ENCODE data around the gene BMP2. TPM values are rescaled to one million over a fixed set of nuclear protein-coding genes. Genes with fewer than 3 reads are reported as not detected.

BMP2 gene
- polyA plus RNA-seq, 2 of the 4 experiments (the other 2 are of a cell fraction), result 0.19 to 0.23 TPM

- ChIA-PET POLR2A (no interaction called here), CTCF (interaction anchor here (0.8 to 3.3 kb wide), 7 partner anchors 9 to 1955 kb away, joined by 3 to 21 read pairs (median 15); no protein-coding TSS in a partner anchor)
- 6% methylated on average over 18 of the region's 26 CpGs for WGBS (ENCODE audit: missing lambda C conversion rate)
- Histone ChIP-seq H3K27ac (peak overlapping the region in 1 of 2 experiments; percentile 82; a peak in 4 of 6 replicates), H3K4me3 (peak overlapping the region; percentile 67), H3K4me1 (0 out of 3 replicates have a peak, but pooled peaks cover 6% of the 10 kb centered on the region), H3K9me3 (no peaks in the 10 kb centered on the region), H3K4me2 (peak overlapping the region; percentile 99)
- DNase-seq (ENCODE audit: low read depth in 1 of 2, low spot score in 1 of 2) (no peak), ATAC-seq (no peak), FAIRE-seq (no peak)
- TF ChIP-seq HEYL (CRISPR knock-in tag; IDR thresholded peaks at IDR 0.05) (no peak), FOXS1 (CRISPR knock-in tag; IDR thresholded peaks at IDR 0.05) (no peak), ELK1 (IDR thresholded peaks at IDR 0.05; ENCODE audit: low read depth, low read length) (no peak), RAD21 (conservative IDR thresholded peaks at IDR 0.05 in 1 of 2, IDR thresholded peaks at IDR 0.05 in 1 of 2) (no peak), ZC3H11A (IDR thresholded peaks at IDR 0.05) (no peak), CEBPB (IDR thresholded peaks at IDR 0.05) (no peak), ESRRA (IDR thresholded peaks at IDR 0.05; ENCODE audit: borderline replicate concordance, low read length) (no peak), EHMT2 (IDR thresholded peaks at IDR 0.05; ENCODE audit: low read depth) (no peak), KDM1A (IDR thresholded peaks at IDR 0.05; ENCODE audit: low read depth) (no peak), RARB (CRISPR knock-in tag; IDR thresholded peaks at IDR 0.05) (no peak), MAX (IDR thresholded peaks at IDR 0.05) (no peak), HOXA7 (CRISPR knock-in tag; IDR thresholded peaks at IDR 0.05) (no peak), USF2 (IDR thresholded peaks at IDR 0.05) (no peak), ZNF302 (CRISPR knock-in tag; IDR thresholded peaks at IDR 0.05) (no peak), CBX2 (IDR thresholded peaks at IDR 0.05; ENCODE audit: borderline replicate concordance, low read depth) (no peak), TP53 (CRISPR knock-in tag; IDR thresholded peaks at IDR 0.05) (no peak), EHF (CRISPR knock-in tag; IDR thresholded peaks at IDR 0.05) (no peak)
These were observed 355 bp upstream of the BMP2 start for GRCh38 chr20:6767126-6767535.

- WGBS (ENCODE audit: missing lambda C conversion rate), result 20% methylated on average over 46 of the region's 70 CpGs
- FAIRE-seq (no peak), DNase-seq (ENCODE audit: low read depth in 1 of 2, low spot score in 1 of 2) (peak in 1 of 2 experiments; percentile 15), ATAC-seq (peak; percentile 43 to 50; a peak in 5 of 6 replicates)
- Histone ChIP-seq H3K4me1 (0 out of 3 replicates have a peak, but pooled peaks cover 6% of the 10 kb centered on the region), H3K4me2 (peak overlapping the region; percentile 99), H3K27ac (peak overlapping the region in 1 of 2 experiments; percentile 82; a peak in 3 of 6 replicates), H3K4me3 (peak overlapping the region; percentile 67), H3K9me3 (no peaks in the 10 kb centered on the region)
- no peak for TF ChIP-seq CBX2 (IDR thresholded peaks at IDR 0.05; ENCODE audit: borderline replicate concordance, low read depth)
- TF ChIP-seq RAD21 (conservative IDR thresholded peaks at IDR 0.05 in 1 of 2, IDR thresholded peaks at IDR 0.05 in 1 of 2), result no peak
- no peak for TF ChIP-seq GATA3 (IDR thresholded peaks at IDR 0.05; ENCODE audit: borderline replicate concordance)
- TF ChIP-seq NFE2L2 (conservative IDR thresholded peaks at IDR 0.05; ENCODE audit: low read length), result no peak
- TF ChIP-seq KDM5A (IDR thresholded peaks at IDR 0.05), result no peak
- no peak for TF ChIP-seq FOSL2 (IDR thresholded peaks at IDR 0.05)
- TF ChIP-seq FOSL2 (CRISPR knock-in tag; IDR thresholded peaks at IDR 0.05), result no peak
- no peak for TF ChIP-seq JUN (IDR thresholded peaks at IDR 0.05)
- ChIA-PET POLR2A (no interaction called here), CTCF (interaction anchor here (0.6 to 2.1 kb wide), 6 partner anchors 24 to 1954 kb away, joined by 3 to 6 read pairs (median 4); no protein-coding TSS in a partner anchor)
These were observed 998 bp downstream of the BMP2 start for GRCh38 chr20:6768228-6769140.

Data from A549 (cell line).